GM19324 (cell line): ENCODE data around the gene RARA.
"Not testable (repeated sequence)": the region's sequence is repeated elsewhere in the genome, so short reads cannot be mapped to it uniquely, and the experiment has no call there.

Source experiments
- ATAC-seq: cut with Tn5 transposase; IDR thresholded peaks from one replicate; pipeline ENCODE4 v1.9.1; 2021; ENCODE audit warnings: mild to moderate bottlenecking, moderate library complexity; ENCODE audit not compliant: unreplicated experiment, low FRiP score

The RARA gene

DNA sequence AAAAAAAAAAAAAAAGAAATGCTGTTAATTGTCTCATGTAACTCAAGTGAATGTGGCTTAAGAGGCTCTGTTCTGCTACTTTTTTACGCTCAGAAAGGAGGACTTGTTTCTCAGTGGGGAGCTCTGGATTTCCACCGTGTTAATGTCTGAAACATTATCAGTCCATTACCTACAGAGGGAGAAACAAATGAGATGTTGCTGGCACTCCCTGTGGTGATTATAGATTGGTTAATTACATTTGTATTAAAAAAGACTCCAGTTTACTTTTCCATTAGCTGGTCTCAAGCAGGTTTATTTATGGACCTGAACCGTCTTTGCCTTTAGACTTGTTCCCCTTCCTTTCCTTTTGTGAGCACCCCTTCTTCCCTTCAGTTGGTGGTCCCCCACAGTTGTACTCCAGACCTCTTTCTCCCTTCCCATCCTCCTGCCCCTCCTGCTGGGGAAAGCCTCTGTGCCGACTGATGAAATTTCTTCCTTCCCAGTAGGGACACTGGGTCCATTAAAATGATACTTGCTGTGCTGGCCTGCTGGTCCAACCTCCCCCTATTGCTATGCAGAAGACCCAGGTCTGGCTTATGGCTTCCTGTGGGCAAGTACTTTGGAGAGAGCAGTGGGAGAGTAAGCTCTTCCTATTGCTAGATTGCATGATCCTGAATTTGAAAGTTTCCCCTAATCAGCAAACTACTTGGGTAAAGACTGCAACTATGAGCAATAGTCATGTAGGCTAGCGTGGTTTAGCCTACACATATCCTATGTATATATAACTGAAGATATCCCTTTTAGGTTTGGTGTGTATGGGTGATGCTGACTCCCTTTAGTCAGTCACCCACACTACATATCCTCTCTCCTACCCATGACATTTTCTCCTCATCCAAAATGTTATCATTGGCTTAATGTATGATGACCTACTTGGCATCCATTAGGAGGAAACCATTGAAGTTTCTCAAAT, 13.2 kb upstream of the RARA start:
- no peak for ATAC-seq

DNA sequence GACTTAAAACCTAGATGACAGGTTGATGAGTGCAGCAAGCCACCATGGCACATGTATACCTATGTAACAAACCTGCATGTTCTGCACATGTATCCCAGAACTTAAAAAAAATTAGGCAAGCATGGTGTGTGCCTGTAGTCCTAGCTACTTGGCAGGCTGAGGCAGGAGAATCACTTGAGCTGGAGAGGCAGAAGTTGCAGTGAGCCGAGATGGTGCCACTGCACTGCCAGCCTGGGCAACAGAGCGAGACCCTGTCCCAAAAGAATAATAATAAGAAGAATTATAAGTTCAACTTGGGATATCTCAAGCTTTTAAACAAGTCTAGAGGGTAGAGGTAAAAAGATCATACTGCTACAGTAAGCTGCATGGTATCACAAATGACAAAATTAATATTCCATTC, 11.5 kb upstream of the RARA start:
- no peak for ATAC-seq

DNA sequence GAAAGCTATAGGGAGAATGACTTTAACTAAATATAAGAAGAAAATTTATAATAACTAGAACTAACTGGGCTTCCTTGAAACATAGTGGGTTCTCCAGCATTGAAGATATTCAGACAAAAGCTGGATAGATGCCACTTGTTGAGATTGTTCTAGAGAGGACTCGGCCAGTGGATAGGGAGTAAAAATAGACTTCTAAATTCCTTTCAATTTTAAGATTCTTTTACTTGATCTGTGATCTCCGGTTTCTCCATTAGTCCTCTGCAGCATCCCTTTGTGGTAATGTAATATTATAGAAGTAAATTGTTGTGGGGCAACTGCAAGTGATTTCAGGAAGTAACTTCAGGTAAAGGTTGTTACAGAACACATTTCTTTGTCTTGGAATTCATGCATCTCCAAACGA, 10.3 kb upstream of the RARA start:
- ATAC-seq, result no peak

DNA sequence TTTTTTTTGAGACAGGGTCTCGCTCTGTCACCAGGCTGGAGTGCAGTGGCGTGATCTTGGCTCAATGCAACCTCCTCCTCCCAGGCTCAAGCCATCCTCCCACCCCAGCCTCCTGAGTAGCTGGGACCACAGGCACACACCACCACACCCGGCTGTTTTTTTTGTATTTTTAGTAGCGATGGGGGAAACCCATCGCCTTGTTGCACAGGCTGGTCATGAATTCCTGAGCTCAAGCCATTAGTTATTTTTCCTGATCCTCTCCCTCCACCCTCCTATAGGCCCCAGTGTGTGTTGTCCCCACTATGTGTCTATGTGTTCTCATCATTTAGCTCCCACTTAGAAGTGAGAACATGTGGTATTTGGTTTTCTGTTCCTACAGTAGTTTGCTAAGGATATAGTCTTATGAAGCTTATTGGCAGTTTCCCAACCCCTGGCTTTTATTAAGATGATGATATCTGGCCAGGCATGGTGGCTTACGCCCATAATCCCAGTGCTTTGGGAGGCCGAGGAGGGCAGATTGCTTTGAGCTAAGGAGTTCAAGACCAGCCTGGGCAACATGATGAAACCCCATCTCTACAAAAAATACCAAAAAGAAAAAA, 9.7 kb upstream of the RARA start:
- ATAC-seq, result not testable (repeated sequence)

DNA sequence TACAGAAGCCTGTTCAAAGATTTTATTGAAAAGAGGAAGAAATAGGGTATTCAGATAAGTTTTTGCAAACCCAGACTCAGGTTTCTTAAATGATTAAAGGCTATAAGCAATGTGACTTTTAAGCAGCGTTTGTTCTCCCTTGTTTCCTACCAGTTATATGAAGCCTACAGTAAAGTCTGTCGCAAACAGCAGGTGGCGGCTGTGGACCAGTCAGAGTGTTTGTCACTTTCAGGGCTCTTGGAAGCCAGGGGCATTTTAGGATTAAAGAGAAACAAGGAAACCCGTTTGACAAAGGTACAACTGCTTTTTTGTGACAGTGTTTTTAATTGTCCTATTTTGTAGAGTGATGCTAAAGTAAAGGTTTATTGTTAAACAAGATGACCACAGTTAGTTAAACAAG, 7.7 kb upstream of the RARA start:
- ATAC-seq, result no peak

DNA sequence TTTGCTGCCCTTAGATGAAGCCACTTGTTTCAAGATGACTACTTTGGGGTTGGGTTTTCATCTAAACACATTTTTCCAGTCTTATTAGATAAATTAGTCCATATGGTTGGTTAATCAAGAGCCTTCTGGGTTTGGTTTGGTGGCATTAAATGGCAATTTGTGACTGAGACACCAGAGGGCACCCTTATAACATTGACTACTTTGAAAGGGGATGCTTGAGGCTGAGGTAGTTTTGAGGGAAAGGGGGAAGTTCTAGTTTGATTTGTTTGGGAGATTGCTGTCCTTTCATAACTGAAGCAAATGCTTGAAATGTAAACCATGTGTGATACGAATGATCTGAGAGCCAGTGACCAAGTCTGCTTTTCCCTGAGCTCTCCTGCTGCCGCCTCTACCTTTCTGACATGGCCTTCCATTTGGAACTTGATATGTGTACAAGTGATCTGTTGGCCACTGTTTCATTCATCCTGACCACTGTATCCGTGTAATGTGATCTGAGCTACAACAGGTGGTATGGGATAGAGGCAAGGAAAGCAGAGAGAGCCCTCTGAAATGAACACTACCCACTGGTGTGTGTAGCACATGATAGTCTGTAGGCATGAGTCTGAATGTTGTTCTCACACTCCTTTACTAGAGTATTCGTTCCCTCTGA, 5.8 kb upstream of the RARA start:
- ATAC-seq, result no peak

DNA sequence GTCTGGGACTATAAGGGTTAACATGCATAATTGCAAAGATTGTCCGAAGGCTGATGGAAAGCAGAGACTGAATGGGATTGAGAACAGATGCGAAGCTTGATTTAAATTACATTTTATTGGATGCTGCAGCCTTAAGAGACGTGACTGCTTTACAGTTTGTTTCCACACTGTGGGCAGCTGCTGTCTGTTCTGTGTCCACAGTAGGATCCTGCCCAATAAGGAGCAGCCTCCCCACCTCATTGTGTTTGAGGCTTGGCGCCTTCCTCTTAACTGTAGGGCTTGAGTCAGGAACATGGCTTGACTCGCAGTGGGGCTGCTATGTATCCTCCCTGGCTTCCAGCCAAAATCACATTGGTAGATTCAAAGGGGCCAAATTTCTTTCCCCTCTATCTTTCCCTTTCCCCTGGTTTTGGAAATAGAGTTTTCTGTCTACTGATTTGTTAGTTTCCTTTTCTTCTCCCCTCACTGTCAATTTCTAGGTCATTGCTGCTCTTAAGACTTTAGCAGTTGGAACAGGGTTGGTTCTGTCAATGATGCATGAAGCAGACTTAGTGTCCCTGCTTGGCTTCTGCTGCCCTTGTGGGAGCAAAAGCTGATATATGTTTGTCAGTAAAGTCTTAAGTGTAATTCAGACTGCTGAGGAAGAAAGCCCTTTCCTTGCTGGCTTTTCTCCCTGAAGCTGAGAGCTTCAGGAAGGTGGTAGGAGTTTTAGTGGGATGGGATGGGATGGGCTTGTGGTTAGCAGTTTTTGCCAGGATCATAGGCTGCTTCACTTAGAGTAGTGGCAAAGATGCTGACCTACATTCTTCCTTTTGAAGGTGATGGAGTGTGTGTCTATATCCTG, 5.0 kb upstream of the RARA start:
- ATAC-seq, result no peak

DNA sequence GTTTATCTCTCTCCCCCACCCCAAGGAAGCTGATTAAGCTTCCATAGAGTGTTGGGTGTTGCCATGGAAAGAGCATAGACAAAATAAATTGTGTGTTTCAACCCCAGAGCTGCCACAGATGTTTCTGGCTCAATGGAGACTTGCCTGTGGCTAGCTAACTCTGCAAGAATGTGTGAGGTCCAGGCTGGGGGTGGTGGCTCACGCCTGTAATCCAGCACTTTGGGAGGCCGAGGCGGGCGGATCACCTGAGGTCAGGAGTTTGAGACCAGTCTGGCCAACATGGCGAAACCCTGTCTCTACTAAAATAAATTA, 4.5 kb upstream of the RARA start:
- ATAC-seq, result not testable (repeated sequence)

DNA sequence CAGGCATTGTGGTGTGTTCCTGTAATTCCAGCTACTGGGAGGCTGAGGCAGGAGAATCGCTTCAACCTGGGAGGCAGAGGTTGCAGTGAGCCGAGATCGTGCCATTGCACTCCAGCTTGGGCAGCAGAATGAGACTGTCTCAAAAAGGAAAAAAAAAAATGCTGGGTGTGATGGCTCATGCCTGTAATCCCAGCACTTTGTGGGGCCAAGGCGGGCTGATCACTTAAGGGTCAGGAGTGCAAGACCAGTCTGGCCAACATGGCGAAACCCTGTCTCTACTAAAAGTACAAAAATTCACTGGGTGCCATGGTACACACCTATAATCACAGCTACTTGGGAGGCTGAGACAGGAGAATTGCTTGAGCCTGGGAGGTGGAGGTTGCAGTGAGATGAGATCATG, 4.1 kb upstream of the RARA start:
- not testable (repeated sequence) for ATAC-seq

DNA sequence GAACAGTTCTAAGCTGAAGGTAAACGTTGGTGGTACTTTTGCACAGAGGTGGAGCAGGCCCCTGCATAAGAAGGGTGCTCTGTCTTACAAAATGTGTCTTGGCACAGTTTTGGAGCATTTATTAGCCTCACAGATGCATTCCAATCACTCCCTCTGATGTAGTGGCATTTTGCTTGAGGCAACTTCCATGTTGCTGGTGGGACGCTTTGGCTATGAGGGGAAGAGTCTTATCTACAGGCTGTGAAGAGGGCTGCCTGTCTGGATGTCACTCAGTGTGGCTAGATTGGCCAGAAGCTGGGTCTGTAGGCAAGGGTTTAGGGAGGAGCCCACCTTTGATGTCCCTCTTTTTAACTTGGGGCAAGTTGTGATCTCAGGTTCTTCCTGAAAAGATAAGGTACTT, 2.6 kb upstream of the RARA start:
- no peak for ATAC-seq

DNA sequence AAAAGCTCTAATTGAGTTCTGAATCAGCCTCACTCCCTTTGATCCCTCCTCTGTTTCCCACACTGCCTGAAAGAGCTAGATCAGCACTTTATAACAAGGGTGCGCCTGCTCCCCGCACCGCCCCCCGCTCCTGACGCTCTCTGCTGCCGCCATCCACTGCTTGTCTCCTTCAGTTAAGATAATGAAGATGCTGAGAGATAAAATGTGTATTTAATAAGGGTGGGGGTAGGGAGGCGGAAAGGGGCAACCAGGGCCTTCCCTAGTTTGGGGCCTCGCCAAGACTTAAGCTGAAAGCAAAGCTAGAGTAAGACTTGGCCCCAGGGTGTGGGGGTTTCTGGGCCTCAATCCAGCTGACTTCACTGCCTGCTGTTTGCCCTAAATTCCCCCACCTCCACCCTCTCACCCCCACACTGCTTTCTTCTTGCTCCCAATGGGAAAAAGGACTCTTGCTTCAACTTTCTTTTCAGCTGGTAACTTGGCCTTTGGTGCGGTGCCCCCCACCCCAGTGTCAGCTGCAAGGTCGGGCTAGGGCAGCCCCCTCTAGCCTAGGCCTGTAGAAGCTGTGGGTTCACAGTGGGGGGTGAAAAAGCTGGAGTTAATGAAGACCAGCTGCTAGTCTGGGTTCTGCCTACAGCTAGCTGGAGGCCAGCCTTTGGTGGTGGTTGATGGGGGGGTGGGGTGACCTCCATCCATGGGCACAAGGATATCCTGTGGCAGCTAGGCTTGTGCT, 1.8 kb upstream of the RARA start:
- ATAC-seq, result no peak

DNA sequence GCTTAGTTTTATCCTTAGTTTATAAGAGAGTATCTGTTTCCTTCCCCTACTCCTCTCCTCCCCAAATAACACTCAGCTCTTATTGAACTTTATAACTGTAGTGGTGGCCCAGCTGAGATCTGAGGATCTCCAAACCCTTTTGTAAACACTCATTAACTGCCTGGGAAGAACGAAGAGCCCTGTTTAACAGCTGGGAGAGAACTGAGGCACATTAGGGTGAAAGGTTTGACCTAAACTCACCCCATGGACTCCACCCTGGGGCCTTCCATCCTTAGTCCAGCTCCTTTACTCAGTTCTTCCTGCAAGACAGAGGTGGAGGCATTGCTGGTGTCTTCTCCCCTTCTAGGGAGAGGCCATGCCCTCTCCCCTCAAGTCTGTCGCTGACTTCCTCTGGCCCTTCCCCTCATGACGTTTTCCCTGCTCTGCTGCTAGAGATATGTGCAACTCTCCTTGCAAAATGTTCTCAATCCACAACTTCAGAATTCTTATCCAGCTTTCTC, 1.2 kb upstream of the RARA start:
- ATAC-seq, result no peak

DNA sequence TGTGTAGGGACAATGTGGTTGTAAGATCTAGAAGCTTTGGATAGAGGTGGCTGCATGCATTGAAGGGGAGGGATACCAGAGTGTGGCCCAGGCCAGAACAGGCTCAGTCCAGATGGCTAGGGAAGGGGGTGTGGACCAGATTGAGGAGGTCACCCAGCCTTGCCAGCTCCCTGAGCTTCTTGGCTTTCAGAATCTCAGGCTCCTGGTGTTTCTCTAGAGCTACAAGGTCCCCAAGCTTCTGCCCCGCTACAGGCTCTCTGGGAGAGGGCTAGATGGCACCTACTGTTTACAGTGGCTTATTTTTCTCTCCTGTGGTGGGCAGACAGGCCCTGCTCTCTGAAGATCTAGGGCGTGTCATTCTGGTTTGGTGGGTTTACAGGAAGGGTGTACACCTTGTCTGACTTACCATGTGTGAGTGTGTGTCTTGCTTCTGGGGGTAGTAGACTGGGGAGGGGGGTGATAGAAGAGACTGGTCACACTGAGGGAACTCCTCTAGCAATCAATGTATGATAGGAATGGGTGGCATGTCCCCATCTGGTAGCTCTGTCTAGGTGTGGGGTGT, 1.1 kb downstream of the RARA start:
- no peak for ATAC-seq

DNA sequence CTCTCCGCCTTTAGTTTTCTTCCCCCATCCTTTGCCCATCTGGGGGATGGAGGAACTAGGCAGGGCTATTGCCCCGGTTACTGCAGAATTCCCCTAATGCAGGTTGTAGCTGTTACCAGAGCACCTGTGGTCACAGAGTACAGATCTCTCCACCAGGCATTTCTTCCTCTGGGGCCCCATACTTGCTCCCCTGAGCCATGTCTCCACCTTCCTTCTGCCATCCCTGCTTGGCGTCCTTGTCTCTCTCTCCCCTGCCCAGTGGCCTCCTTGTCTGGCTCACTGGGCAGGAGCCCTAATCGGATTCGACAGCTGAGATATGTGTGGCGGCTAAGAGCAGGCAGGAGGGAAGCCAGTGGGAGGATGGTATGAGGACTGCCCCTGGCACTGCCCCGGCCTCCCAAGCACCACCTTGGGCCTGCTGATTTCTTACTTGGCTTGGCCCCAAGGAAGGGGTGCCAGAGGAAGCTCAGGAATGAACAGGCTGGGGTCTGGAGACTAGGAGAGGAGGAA, 2.0 kb downstream of the RARA start:
- ATAC-seq, result no peak

DNA sequence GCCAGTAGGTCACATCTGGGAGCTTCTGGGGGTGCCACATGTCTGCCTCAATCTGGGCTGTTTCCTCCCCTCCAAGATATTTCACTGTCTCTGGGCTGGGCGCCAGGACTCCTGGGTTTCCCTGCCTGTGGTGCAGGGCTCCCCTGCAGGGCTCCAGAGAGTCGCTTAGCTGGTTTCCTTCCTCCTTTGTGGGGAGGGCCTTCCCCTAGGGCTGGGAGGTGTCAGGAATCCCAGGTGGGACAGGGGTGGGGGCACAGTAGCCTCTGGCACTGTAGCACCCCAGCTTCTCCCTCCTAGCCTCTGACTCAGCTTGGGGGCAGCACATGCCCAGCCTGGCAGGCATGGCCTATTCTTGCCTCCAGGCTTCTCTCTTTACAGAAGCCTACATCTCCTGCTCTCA, 2.6 kb downstream of the RARA start:
- ATAC-seq, result no peak

DNA sequence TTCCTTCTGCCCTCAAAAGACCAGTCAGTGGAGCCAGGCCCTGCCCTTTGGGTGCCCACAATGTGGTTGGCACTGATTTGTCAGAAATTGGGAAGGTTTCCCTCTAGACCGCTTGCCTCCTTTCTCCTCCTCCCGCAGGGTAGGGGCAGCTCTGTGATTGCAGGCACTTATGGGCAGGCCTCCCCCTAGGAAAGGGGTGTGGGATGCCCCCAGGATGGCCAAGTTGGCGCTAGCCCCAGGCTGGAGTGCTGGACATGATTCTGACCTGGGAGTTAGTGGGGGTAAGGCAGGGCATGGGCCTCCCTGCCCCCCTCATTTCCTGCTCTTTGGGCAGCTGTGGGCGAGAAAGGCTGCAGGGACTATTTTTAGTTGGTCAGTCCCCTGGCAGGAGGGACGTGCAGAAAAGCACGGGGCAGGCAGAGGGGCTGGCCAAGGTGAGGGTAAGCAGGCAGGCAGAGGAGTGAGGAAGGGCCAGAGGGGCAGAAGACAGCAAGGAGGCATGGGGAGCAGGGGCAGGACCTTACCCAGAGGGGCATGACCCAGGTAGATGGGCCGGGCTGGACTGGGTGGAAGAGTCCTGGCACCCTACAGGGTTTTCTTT, 3.3 kb downstream of the RARA start:
- ATAC-seq, result no peak

DNA sequence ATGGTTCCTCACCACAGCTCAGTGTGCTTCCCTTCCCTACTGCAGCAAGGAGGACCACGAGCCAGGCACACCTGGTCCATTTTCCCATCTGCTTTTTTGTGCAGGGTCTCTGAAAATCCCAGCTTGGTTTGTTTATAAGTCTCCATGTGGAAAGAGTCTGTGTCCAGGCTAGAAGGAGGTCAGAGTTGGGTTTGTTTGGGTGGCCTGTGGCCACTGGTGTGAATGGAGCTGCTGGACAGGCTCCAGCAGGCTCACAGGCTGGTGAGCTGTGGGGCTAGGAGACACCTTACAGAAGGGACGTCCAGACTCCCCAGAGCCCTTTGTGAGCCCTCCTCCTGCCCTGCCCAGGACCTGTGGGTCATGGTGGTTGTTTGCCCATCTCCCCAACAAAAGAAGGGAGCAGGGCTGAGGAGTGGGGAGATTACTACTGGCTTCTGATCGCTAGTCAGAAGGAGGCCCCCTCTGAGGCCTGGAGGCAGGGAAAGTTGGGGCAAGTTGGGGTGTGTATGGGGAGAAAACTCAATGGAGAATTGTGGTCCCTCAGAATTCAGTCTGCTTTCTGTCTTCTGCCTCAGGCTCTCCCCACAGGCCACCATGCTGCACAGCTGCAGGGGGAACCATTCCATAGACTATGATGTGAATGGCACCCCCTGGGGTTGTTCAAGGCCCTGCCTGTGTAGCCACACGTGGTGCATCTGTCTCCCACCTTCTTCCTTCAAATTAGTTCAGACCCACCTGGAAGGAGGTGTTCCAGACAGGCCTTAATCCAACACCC, 4.1 kb downstream of the RARA start:
- ATAC-seq, result no peak
